ENCODE data around the gene POLR2I.

POLR2I gene

DNA sequence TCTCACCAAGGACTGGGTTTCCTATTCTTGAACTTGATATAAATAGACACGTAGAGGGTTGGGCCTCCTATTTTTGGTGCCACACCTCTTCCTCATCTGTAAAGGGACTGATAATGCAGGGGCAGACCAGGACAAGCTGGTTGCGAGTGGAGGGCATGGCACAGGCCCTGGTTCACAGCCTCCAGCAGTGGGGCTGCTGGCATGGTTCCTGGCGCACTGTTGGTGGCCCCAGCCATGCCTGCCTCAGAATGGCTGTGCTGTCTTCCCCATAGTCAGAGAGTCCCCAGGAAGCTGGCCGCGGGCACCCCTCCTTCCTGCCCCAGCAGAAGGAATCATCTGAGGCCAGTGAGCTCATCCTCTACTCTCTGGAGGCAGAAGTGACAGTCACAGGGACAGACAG is 14.2 kb downstream of the POLR2I start:
- TF ChIP-seq, protein P1, sequence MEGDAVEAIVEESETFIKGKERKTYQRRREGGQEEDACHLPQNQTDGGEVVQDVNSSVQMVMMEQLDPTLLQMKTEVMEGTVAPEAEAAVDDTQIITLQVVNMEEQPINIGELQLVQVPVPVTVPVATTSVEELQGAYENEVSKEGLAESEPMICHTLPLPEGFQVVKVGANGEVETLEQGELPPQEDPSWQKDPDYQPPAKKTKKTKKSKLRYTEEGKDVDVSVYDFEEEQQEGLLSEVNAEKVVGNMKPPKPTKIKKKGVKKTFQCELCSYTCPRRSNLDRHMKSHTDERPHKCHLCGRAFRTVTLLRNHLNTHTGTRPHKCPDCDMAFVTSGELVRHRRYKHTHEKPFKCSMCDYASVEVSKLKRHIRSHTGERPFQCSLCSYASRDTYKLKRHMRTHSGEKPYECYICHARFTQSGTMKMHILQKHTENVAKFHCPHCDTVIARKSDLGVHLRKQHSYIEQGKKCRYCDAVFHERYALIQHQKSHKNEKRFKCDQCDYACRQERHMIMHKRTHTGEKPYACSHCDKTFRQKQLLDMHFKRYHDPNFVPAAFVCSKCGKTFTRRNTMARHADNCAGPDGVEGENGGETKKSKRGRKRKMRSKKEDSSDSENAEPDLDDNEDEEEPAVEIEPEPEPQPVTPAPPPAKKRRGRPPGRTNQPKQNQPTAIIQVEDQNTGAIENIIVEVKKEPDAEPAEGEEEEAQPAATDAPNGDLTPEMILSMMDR (conservative IDR thresholded peaks at IDR 0.05; ENCODE audit: control insufficient read depth, insufficient read depth, low read depth, low read length), result no peak
- no peak overlapping the region for H3K4me3 ChIP-seq (ENCODE audit: control insufficient read depth, low read depth, low read length)

DNA sequence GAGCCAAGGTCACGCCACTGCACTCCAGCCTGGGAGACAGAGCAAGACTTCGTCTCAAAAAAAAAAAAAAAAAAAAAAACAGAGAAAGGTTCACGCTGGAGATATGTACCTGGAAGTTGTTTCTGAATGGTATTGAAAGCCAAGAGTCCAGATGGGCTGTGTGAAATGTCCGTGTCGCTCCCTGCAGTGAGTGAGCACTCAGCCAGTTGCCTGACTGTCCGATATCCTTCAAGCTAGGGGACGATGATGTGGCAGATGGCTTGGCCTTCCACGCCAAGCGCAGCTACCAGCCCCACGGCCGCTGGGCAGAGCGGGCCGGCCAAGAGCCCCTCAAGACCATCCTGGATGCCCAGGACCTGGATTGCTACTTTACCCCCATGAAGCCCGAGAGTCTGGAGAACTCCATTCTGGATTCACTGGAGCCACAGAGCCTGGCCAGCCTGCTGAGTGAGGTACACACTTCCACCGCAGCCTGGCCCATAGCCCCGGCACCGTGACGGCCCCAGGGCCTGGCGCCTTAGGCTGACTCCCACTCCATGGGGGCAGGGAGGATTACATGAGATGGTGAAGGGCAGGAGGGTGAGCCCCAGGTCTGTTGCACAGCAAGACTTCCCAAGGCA is 15.4 kb downstream of the POLR2I start:
- H3K4me3 ChIP-seq (ENCODE audit: control insufficient read depth, low read depth, low read length), result no peak overlapping the region
- DNase-seq (ENCODE audit: low read depth), result no peak
- TF ChIP-seq, protein P1 (conservative IDR thresholded peaks at IDR 0.05; ENCODE audit: control insufficient read depth, insufficient read depth, low read depth, low read length), result no peak

More for the DNA sequence above, 14.2 kb downstream of the POLR2I start:
- no peak for DNase-seq (ENCODE audit: low read depth)

DNA sequence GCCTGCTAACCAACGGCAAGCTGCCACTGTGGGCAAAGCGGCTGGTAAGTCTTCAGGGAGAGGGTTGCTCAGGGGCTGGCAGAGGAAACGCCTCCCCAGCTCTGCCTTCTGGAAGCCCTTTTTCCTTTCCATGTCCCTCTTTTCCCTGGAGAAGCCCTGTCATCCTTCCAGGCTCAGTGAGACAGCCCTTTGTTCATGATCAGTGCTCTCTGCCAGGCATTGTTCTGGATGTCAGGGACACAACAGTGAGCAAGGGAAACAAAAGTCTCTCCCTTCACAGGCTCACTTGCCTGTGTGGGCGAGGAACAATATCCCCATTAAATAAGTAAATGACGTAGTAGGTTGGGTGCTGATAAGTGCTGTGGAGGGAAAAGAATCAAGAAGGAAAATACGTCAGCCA is 17.6 kb downstream of the POLR2I start:
- no peak overlapping the region for H3K4me3 ChIP-seq (ENCODE audit: control insufficient read depth, low read depth, low read length)
- no peak for DNase-seq (ENCODE audit: low read depth)
- TF ChIP-seq, protein P1 (conservative IDR thresholded peaks at IDR 0.05; ENCODE audit: control insufficient read depth, insufficient read depth, low read depth, low read length), result no peak

DNA sequence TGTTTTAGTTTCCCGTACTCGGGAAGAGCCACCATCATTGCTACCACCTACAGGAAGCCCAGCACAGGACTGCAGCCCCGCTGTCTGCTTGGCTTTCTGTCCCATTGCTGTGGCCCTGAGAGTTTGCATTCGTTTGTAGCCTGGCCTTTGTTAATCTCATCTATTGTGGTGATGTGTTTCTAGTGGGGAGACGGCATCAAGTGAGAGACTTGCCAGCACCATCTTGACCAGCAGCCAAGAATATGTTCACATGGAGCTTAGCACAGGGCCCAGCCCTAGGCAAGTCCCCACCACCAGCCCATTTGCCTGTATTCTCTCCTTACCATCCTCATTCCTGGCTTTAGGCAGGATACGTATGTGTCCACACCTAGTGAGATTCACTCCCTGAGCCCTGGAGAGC is 21.0 kb downstream of the POLR2I start:
- no peak for DNase-seq (ENCODE audit: low read depth)
- TF ChIP-seq, protein P1 (conservative IDR thresholded peaks at IDR 0.05; ENCODE audit: control insufficient read depth, insufficient read depth, low read depth, low read length), result no peak
- no peak overlapping the region for H3K4me3 ChIP-seq (ENCODE audit: control insufficient read depth, low read depth, low read length)

DNA sequence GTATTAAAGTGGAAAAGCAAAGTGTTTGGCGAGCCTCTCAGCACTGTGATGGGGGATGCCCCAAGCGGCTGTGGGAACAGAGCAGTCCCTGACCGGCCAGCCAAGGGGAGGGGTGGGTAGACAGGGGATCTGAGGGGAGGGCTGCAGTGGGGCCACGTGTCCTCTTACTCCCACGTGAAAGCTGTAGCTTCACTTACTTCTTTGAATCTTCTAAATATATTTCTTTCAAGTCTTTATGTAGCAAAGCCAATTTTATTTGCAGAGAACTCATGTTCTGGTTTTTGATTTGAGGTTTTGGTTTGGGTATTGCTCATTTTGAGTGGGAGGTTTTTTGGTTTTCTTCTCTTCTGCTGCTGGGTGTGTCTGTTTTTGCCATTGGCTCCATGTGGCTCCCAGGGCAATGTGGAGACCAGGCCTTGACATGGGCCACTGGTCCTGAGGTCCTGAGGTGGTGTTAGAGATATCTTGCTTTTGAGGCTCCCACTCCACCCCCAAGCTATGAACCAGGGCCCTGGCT is 21.5 kb downstream of the POLR2I start:
- TF ChIP-seq, protein P1 (conservative IDR thresholded peaks at IDR 0.05; ENCODE audit: control insufficient read depth, insufficient read depth, low read depth, low read length), result no peak
- peak; percentile 17 for DNase-seq (ENCODE audit: low read depth)

DNA sequence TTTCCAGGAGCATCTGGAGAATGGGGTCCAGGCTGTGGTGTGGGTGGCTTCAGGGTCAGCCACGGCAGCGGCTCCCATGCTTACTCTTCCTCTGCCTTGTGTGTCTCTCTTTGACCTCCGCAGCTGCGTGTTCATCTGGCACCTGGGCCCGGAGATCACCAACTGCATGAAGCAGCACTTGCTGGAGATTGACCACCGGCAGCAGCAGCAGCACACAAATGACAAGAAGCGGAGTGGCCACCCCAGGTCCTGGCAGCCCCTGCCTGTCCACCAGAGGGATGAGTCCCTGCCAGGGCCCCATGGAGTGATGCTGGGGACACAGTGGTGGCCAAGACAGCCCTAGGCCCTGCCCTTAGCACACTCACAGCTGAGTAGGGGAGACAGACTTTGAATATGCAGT is 22.1 kb downstream of the POLR2I start:
- H3K4me3 ChIP-seq (ENCODE audit: control insufficient read depth, low read depth, low read length), result no peak overlapping the region
- TF ChIP-seq, protein P1 (conservative IDR thresholded peaks at IDR 0.05; ENCODE audit: control insufficient read depth, insufficient read depth, low read depth, low read length), result no peak
- DNase-seq (ENCODE audit: low read depth), result no peak

More for the DNA sequence above, 21.5 kb downstream of the POLR2I start:
- H3K4me3 ChIP-seq (ENCODE audit: control insufficient read depth, low read depth, low read length), result no peak overlapping the region

All from fibroblast of mammary gland (primary cell).